Hepatocyte (in vitro differentiated cells): Measurements from ENCODE around the gene CAD.
"Not testable (repeated sequence)": the region's sequence is repeated elsewhere in the genome, so short reads cannot be mapped to it uniquely, and the experiment has no call there.

ENCODE experiments used
- CTCF ChIP-seq: fragments of 200-600 bp; sonication (generic); IDR thresholded peaks from 2 replicates; pipeline ENCODE4 v1.5.1; 2016; ENCODE audit warnings: antibody characterized with exemption, mild to moderate bottlenecking; ENCODE audit not compliant: poor library complexity
- EZH2phosphoT487 ChIP-seq: fragments of 200-600 bp; sonication (generic); IDR thresholded peaks from one replicate; pipeline ENCODE4 v1.6.1; 2018; ENCODE audit warnings: antibody characterized with exemption, mild to moderate bottlenecking, low read depth, moderate library complexity; ENCODE audit not compliant: unreplicated experiment, severe bottlenecking

- TF ChIP-seq CTCF, EZH2phosphoT487: not testable (repeated sequence)
Measured at GRCh38 chr2:27198068-27198467, 19.1 kb upstream of the CAD start.
